ENCODE measurements around the gene PBX2.

The PBX2 gene

DNA sequence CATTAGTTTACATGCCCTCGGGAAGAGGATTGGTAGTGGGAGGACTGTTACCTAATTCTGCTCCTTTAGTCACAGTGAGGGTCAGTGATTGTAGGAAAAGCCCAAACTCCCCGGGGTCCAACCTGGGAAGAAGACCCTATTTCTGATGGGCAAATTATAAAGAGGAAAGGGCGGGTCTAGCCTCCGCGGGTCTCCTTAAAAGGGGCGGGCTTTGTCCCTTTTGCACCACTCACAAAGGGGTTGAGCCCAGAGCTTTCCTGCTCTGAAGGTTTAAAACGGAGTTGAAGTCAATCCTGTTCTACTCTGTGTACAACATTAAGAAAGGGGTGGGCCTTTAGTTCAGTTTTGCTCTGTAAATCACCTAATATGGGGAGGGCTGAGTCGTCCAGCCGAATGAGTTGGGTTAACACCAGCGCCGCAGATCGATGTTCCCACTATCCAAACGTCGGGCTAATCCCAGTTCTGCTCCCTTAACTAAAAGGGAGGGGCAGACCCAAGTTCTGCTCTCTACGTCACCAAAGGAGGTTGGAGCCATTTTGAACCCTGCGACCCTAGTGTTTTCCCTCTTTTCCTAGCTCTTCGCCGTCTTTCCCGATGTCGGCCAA lies 12.7 kb downstream of the PBX2 start:
- no peak for FAIRE-seq
- DNase-seq (ENCODE audit: insufficient read length, low spot score): no peak
- TF ChIP-seq POLR2A (IDR thresholded peaks at IDR 0.05; ENCODE audit: low read depth, low read length): no peak

DNA sequence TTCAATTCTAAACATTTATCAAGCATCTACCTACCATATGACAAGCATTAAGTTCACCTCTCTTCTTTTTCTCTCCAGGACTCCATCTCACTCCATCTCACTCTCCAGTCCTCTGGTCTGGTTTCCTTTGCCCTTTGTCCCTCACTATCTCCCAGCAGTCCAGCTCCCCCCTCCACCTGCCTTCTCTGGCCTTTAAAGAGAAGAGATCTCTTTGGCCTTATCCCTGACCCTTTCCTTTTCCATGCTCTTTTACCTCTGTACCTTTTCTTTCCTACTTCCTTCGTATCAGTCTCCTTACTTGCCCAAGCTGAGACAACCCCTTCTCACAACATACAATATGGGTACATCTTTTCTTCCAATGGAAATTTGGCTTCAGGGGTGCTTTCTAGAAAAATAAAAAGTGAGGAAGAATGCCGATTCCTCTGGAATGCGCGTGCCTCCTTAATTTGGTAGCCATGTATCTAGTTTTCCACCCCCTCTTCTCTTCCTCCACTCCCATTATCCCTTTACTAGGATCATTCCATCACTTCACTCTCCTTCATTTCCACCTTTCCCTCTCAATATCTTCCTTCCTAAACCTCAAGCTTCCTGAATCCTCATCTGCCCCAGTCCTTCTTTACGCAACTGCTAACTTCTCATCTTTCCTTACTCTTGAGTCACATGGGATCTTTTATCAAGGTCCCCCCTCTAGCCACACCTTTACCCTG lies 13.4 kb downstream of the PBX2 start:
- TF ChIP-seq POLR2A (IDR thresholded peaks at IDR 0.05; ENCODE audit: low read depth, low read length): no peak
- no peak for FAIRE-seq
- DNase-seq (ENCODE audit: insufficient read length, low spot score): no peak

- FAIRE-seq (no peak), DNase-seq (ENCODE audit: insufficient read length, low spot score) (peak; percentile 97)
- peak; percentile 57; the same call in 1 of the 2 replicates for TF ChIP-seq POLR2A (IDR thresholded peaks at IDR 0.05; ENCODE audit: low read depth, low read length)
Measured at GRCh38 chr6:32175711-32176475, 14.1 kb downstream of the PBX2 start, which contains the start of gene AGPAT1. Gene AGPAT1, minus strand, starts transcription at chr6:32176084. Its CDS starts 4,588 bp downstream, at chr6:32171496.

DNA sequence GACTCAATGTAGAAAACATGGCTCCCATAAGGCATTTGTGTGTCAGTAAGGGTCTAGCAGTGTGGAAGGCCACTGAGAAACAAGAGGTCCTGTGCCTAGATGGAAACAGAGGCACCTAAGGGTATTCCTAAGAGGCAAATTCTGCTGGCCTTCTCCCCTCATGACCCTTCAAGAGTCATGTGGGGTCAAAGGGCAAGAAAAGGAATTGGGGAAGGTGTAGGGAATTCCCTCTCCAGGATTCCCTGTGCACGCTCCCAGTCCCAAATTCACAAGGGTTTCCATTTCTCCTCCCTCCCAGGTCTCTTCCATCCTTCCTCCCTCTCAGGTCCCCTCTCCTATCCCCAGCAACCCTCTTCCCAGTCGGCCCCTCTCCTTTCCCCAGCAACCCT lies 14.7 kb downstream of the PBX2 start:
- FAIRE-seq (no peak), DNase-seq (ENCODE audit: insufficient read length, low spot score) (no peak)
- no peak for TF ChIP-seq POLR2A (IDR thresholded peaks at IDR 0.05; ENCODE audit: low read depth, low read length)

- DNase-seq (ENCODE audit: insufficient read length, low spot score) (no peak), FAIRE-seq (no peak)
- no peak for TF ChIP-seq POLR2A (IDR thresholded peaks at IDR 0.05; ENCODE audit: low read depth, low read length)
Measured at GRCh38 chr6:32174416-32174815, 15.6 kb downstream of the PBX2 start.

DNA sequence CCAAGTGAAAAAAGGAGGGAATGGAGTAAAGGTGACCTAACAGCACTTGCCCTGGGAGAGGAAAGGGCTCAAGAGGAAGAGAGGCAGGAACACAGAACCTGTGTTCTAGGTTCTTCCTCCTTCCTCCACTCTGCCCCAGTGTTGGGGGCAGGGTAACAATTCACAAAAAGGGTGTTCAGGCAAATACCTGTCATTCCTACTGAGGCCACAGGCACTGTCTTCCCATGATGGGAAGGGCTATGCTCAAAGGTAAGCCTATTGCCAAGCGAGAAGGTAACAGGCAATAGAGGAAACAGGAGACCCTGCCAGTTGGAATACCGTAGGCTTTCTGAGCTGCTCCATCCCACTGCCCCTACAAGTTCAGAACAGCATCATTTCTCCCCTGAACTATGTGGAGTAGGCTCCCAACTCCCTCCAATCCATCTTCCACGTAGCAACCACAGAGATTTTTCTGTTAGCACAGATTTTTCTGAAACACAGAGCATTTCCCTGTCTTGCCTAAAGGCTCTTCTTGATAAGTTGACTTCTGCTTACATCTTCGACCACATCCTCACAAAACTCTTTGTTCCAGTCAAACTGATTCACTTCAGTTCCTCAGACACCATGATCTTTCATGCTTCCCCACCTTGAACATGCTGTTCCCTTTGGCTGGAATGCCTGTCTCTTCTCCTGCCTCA lies 16.8 kb downstream of the PBX2 start:
- no peak for FAIRE-seq
- no peak for DNase-seq (ENCODE audit: insufficient read length, low spot score)
- no peak for TF ChIP-seq POLR2A (IDR thresholded peaks at IDR 0.05; ENCODE audit: low read depth, low read length)

GRCh38 chr6:32171234-32171633 lies 18.8 kb downstream of the PBX2 start:
- no peak for FAIRE-seq
- no peak for DNase-seq (ENCODE audit: insufficient read length, low spot score)
- no peak for TF ChIP-seq POLR2A (IDR thresholded peaks at IDR 0.05; ENCODE audit: low read depth, low read length)

DNA sequence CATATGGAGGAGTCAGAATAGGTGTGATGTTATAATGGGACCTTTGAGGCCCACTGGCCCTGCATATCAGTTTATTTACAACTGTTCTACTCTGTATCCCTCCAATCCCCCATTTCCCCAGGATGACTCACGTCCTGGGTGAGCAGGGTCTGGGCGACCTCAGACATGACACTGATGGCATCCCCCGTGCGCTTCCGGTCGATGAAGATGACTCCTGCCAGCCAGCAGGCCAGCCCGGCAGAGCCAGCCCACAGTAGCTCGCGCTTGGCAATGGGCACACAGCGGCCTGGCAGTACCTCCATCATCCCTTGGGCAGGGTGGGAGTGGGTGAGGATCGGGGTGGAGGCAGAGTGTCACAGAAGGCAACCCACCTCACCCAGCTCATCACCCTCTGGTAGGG lies 19.7 kb downstream of the PBX2 start:
- FAIRE-seq (no peak), DNase-seq (ENCODE audit: insufficient read length, low spot score) (no peak)
- no peak for TF ChIP-seq POLR2A (IDR thresholded peaks at IDR 0.05; ENCODE audit: low read depth, low read length)

- FAIRE-seq (no peak), DNase-seq (ENCODE audit: insufficient read length, low spot score) (no peak)
- TF ChIP-seq POLR2A (IDR thresholded peaks at IDR 0.05; ENCODE audit: low read depth, low read length): no peak
Measured at GRCh38 chr6:32168807-32169591, 21.0 kb downstream of the PBX2 start.

- TF ChIP-seq POLR2A (IDR thresholded peaks at IDR 0.05; ENCODE audit: low read depth, low read length): no peak
- DNase-seq (ENCODE audit: insufficient read length, low spot score) (no peak), FAIRE-seq (no peak)
Measured at GRCh38 chr6:32168350-32168749, 21.7 kb downstream of the PBX2 start.

DNA sequence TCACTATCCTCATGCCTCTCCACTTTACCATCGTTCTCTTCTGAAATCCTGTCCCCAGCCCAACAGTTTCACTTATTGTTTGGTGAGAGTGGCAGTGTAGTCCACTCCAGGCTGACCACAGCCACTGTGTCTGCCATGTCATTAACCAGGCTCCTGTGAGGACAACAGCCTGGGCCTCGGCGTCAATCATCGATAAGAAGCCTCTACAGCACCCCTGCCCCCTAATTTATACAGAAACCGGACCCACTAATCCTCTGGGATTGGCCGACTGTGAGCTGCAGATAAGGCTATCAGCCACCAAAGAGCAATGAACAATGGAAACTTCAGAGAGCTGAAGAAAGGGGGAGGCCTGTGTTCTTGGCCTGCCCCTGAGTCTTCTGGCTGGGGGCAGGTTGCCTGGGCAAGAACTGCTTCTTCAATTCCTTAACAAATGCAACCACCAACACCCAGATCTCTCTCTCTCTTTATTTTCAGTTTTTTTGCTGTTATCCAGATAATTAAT lies 22.2 kb downstream of the PBX2 start:
- DNase-seq (ENCODE audit: insufficient read length, low spot score) (no peak), FAIRE-seq (no peak)
- no peak for TF ChIP-seq POLR2A (IDR thresholded peaks at IDR 0.05; ENCODE audit: low read depth, low read length)

- no peak for DNase-seq (ENCODE audit: insufficient read length, low spot score)
- FAIRE-seq: no peak
- TF ChIP-seq POLR2A (IDR thresholded peaks at IDR 0.05; ENCODE audit: low read depth, low read length): no peak
Measured at GRCh38 chr6:32167154-32167760, 22.7 kb downstream of the PBX2 start.
